DMS53 (cell line): ENCODE results near the gene TMC2.

Experiments used
- DNase-seq: peaks from one replicate; lab custom pipeline; 2025; lab: John Stamatoyannopoulos, UW

The TMC2 gene

DNA sequence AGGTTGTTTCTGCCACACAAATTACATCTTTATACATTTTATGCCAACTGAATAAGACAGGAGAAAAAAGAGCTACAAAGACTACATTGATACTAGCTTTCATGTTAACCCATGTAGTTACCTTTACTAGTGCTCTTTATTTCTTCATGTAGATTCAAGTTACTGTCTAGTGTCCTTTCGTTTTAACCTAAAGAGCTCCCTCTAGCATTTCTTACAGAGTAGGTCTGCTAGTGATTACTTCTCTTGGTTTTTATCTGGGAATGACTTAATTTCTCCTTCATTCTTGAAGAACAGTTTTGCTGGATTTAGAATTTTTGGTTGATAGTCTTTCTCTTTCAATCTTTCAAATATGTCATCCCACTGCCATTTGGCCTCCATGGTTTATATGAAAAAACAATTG lies 94.9 kb downstream of the TMC2 start:
- no peak for DNase-seq

DNA sequence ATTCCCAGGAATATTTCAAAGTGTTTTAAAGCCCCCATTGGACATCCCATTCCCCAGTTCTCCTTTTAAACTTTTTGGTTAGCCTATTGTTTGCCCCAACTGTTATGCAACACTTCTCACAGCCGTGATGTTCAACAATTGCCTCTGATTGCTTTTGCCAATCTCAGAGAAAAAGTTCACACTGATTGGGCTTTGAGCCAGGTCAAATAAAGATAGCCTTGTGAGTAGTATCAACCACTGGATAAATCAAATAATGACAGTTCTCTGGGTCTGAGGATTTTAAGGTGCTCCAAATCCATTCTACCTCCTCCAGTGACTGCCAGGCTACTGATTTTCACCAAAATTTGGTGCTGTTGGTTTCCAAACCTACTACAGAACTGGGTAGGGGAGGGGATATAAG lies 97.0 kb downstream of the TMC2 start:
- DNase-seq = no peak

DNA sequence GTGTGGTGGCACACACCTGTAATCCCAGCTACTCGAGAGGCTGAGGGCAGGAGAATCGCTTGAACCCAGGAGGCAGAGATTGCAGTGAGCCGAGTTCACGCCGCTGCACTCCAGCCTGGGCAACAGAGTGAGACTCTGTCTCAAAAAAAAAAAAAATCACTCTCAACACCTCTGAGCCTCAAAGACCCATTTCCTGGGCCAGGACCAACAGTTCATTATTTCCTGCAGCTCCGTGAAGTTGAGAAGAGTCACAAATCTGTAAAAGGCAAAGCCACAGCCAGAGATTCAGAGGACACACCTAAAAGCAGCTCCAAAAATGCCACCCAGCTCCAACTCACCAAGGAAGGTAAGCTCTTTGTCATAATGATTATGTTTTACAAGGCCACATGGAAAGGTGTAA lies 100.9 kb downstream of the TMC2 start:
- no peak for DNase-seq

DNA sequence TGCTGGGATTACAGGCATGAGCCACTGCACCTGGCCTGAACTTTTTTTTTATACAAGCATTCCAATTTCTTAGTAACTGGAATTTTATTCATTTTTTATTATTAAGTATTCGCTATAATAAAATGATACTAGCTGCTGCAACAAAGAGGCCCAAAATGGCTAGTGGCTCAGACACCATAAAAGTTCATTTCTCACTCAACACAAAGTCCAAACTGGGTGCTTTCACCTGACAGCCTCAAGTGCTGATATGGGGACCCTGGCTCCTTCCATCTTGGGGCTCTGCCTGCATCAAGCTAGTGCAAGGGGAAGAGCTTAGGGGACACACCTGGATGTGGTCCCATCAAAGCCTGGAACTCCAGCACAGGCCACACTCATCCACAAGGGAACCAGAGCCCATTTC lies 103.9 kb downstream of the TMC2 start:
- DNase-seq = no peak

DNA sequence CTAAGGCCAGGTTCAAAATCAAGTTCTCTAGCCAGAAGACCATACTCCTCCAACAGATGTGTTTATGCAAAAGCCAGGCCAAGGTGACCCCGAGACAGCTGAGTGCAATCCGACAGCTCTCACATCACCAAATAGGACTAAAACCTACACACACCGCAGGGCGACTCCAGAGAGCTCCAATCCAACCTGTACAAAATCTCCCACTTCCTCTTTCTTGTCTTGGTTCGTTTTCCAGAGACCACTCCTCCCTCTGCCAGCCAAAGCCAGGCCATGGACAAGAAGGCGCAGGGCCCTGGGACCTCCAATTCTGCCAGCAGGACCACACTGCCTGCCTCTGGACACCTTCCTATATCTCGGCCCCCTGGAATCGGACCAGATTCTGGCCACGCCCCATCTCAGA lies 104.5 kb downstream of the TMC2 start:
- DNase-seq = no peak

DNA sequence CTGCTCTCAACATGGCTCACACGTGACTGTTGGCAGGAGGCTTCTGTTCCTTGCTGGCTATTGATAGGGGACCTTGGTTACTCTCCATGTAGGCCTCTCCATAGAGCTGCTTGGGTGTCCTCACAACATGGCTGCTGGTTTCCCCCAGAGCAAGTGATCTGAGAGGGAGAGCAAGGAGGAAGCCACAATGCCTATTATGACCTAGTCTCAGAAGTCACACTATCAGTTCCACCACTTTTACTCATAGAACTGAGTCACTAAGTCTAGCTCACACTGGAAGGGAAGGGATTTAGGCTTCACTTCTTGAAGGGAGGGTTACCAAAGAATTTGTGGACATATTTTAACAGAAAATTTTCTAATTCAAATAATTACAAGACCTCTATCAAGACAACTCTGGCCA lies 107.3 kb downstream of the TMC2 start:
- no peak for DNase-seq

DNA sequence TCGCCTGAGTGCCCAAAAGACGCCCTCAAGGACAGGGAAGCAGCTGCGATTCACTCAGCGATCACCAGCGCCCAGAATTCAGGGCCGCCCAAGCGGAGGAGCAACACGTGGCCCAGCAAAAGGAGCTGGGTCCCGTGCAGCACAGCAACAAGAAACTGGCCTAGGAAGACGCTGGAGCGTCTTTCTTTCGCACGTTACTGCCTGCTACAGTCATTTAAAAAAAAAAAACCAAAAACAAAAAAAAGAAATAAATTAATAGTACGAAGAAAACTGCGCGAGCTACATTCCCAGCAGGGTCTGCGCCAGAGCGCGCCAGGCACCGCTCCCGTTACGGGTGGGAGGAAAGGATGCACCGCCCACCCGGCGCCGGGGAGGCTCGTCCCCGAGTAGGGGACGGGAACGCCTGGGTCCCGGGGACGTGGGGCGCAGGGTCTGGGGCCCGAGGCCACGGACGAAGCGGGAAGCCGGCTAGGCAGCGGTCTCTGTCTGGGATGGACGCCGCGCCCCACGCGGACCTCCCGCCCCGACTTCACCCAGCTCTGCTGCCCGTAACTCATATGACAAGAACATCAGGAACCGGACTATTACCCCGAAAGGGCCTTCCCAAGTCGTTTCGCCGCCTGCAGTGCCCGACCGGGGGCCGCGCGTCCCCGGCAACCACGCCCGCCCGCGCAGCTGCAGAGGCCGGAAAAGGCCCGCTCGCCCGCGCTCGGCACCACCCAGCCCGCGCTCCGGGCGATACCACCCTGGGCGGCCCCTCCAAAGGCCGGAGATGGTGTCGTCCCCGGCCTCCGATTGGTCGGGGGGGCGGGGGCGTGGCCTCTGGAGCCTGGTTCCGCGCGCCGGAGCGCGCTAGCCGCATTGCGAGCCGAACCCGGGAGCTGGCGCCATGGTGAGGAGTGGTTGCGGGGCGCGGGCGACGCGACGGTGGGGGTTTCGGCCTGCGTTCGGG lies 115.7 kb downstream of the TMC2 start, which contains the start of gene NOP56:
TSS of gene NOP56 (plus strand) at position 861 of the 952 bp plus-strand sequence. CDS start at position 890, 29 bp downstream.
- DNase-seq = peak; percentile 97

DNA sequence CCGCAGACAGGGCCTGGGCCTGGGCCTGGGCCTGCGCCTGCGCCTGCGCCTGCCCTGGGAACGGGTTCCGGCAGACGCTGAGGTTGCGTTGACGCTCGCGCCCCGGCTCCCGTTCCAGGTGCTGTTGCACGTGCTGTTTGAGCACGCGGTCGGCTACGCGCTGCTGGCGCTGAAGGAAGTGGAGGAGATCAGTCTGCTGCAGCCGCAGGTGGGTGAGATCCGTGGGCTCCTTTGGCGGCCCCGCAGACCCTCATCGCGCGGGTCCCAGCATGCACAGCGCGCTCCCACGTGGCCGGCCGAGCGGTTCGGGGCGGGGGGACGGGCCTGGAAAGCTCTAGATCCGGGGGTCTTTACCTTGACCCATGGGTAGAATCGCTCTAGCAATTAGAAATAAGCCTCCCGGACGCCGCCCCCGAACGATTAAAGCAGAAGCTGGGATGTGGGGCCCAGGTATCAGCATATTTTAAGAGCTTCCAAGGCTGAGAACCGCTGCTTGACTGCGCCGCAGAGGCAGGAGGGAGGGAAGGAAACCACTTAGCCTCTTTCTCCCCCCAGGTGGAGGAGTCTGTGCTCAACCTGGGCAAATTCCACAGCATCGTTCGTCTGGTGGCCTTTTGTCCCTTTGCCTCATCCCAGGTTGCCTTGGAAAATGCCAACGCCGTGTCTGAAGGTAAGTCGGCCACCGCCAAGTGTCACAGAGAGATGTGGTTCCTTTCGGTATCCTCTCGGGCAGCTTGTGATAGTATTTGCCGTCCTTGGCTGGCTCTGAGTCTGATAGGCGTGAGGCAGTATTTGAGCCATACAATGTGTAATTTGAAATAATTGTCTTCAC lies 116.6 kb downstream of the TMC2 start:
- DNase-seq = peak; percentile 89

DNA sequence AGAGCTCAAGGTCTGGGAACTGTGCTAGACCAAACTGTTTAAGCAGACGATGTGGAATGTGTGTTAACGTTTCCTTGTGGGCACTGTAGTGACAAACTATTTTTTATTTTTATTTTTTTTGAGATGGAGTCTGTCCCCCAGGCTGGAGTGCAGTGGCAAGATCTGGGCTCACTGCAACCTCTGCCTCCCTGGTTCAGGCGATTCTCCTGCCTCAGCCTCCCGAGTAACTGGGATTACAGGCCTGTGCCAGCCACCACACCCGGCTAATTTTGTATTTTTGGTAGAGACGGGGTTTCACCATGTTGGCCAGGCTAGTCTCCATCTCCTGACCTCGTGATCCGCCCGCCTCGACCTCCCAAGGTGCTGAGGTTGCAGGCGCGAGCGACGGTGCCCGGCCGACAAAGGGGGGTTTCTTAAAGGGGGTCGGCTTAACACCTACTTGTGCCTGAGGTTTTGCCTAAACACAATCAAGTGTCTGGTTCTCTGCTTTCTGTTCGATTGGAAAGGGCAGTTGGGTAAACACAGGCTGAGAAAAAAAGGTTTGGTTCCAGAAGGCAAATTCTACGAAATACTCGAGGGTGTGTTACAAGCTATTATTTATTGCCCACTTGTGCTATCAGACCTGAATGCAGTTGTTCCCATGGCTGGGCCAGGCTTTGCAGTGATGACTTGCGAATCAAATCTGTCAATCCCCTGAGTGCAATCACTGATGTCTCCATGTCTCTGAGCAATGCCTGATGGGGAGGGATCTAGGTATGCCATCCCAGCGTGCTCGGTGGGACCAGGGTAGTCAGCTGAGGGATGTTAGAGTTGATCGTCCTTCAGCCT lies 117.4 kb downstream of the TMC2 start:
- DNase-seq = no peak

DNA sequence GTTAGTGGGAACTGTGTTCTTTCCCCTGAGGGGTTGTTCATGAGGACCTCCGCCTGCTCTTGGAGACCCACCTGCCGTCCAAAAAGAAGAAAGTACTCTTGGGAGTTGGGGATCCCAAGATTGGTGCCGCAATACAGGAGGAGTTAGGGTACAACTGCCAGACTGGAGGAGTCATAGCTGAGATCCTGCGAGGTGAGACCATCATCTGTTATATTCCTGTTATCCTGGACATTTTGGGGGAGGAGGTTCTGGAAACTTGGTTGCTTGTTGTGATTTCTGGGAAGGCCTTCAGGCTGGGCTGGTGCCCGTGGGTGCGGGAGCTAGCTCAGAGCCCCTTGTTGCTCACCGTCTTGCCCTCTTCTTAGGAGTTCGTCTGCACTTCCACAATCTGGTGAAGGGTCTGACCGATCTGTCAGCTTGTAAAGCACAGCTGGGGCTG lies 118.0 kb downstream of the TMC2 start:
- DNase-seq = no peak

DNA sequence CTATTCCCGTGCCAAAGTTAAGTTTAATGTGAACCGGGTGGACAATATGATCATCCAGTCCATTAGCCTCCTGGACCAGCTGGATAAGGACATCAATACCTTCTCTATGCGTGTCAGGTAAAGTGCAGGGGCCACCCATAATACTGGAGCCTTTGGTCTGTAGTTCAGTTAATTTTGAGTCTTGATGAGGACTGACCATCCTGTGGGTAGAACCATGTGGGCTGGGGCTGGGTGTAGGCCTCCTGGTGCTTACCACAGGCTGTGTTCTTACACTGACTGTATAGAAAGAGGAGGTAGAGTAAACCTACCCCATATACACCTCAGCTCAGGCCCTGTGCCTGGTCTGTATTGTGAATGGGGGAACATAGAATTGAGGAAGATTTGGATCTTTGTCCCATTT lies 118.5 kb downstream of the TMC2 start:
- DNase-seq = no peak

DNA sequence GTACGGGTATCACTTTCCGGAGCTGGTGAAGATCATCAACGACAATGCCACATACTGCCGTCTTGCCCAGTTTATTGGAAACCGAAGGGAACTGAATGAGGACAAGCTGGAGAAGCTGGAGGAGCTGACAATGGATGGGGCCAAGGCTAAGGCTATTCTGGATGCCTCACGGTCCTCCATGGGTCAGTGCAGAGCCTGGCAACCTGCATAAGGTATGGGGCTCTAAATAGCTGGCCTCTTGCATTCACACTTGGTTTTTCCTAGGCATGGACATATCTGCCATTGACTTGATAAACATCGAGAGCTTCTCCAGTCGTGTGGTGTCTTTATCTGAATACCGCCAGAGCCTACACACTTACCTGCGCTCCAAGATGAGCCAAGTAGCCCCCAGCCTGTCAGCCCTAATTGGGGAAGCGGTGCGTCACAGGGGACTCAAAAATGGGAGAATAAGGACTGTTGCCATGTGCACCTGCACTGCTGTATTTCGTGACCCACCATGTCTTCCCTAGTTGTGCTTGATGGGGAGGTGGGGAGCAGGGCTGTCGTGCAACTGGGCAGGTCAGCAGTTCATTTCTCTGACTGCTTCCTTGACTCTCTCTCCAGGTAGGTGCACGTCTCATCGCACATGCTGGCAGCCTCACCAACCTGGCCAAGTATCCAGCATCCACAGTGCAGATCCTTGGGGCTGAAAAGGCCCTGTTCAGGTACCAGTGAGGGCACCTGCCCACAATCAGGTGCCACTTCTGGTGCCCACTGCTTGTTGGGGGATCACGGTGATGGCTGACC lies 119.2 kb downstream of the TMC2 start:
- no peak for DNase-seq

DNA sequence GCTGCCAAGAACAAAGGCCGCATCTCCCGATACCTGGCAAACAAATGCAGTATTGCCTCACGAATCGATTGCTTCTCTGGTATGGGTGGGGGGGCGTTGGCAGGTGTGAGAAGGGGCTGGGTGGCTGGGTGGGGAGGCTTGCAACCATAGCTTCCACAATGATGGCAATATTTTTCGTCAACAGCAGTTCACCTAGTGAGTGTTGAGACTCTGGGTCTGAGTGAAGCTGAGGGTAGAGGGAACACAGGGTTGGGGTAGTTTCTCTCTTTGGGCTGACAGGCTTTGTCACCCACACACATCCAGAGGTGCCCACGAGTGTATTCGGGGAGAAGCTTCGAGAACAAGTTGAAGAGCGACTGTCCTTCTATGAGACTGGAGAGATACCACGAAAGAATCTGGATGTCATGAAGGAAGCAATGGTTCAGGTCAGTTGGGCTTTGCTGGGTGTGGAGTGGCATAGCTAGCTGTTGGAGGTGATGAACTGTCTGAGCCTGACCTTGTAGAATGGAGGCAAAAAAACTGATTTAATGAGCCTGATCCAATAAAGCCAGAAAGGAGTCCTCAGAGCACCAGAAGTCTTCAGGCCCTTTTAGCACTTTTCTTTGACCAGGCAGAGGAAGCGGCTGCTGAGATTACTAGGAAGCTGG lies 120.2 kb downstream of the TMC2 start:
- no peak for DNase-seq

DNA sequence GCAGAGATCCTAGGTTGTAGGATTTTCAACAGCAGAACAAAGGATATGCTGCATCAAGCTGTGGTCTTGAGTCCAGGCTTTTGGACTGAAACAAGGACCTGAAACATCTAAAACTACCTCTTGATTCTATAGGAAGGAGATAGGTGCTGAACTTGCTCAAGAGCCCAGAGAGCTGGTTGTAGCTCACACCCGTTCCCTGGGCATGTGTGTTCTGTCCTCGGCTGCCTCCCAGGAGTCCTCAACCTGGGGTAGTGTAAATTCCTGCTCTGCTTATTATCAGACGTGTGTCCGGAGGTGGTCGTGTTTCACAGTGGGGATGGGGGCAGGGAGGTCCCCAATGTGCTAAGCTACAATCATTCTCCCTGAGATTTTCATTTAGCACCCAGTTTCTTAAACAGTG lies 120.9 kb downstream of the TMC2 start:
- DNase-seq = peak; percentile 26

DNA sequence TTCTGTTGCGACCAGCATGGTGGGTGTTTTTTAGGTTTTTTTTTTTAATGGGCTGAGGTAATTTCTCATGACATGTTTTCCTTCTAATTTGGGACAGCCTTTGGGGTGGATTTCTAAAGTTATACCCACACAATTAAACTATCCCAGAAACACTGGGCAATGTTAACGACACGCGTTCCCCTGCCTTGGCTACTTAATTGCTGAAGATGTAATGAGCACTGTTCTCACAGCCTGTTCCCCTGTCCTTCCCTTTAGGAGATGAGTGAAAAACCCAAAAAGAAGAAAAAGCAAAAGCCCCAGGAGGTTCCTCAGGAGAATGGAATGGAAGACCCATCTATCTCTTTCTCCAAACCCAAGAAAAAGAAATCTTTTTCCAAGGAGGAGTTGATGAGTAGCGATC lies 121.3 kb downstream of the TMC2 start:
- no peak for DNase-seq

DNA sequence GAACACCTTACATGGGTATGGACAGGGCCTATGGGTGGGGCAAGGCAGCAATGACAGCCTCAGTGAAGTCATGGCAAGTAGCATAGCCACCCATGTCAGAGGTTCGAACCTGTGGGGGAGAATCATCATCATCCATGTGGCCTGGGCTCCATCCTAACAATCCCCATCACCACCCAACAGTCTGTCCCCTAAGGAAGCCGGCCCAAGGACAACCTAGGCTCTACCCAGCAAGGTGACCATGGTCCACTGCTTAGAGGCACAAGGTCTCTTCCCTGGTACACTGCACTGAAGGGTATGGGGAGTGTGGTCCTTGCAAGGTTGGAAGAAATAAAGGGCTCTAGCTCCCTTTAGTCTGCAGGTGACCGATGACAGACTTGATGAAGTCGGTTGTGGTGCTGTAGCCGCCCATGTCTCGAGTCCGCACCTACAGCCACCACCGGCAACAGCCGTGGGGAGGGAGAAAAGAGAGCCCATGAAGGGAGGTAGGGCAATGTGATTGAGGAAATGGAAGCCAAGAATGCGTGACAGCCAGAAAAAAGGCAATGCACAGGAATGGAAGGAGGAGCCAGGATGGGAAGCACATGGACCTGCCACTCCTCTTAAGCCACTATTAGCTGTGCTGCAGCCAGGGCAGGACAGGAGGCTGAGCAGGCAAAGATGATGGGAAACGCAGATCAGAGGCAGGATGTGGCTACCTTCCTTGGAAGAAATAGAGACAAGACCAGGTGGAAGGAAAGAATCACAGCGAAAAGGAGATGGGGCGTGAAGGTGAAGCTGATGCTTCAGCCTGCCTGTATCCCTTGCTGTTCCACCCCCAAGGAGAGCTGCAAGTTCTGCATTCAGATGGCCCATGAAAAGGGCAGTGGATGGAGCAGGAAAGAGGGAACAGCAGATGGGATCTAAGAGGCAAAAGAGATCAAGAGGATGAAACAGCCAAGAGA lies 122.3 kb downstream of the TMC2 start:
- DNase-seq = peak; percentile 76

DNA sequence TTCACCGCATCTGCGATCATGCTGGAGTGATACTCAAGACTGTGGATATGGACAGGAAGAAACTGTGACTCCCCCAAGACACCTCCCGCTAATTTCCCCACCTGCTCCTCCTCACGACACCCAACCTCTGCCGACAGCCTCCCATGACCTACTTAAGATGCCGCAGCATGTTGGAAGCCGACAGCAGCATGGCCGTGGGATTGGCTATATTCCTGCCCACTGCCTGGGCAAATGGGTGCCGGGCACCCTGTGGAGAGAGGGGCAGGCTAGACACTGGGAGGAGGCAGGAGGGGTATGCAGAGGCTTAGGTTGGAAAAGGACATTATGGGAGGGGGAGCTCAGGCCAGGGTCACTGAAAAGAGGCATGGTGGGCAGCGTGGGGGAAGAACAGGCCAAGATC lies 123.2 kb downstream of the TMC2 start:
- DNase-seq = no peak

DNA sequence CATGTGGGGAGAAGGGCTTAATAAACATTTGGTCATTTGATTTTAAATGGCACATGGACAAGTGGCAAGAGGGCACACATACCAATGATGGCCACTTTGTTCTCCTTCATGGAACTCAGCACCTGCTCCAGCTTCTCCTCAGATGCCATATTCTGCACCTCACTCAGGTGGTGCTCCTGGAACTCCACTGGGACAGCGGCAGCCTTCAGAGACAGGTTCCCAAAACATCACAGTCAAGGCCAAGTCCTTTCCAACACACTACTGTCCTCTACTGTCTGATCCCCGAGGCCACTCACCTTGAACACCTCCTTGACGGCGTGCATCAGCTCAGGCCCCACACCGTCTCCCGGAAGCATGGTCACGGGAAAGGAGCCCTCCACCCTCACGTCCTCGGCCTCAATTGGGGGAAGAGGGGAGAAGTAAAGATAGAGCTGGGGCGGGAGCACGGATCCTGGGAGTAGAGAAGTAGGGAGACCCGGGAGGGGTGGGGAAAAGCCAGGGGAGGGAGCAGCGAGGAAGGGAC lies 127.1 kb downstream of the TMC2 start:
- peak; percentile 38 for DNase-seq
